Mesothelial cell of epicardium (in vitro differentiated cells): ENCODE data around the gene CDH2. TPM values are rescaled to one million over a fixed set of nuclear protein-coding genes. Genes with fewer than 3 reads are reported as not detected.

Source experiments
- DNase-seq, 2 experiments: peaks; one replicate each; pipeline ENCODE4 v3.0.0; 2021; ENCODE audit warnings: low spot score in 2 of 2; ENCODE audit not compliant: unreplicated experiment in 2 of 2
- H3K27ac Mint-ChIP-seq: 2 replicates; pipeline ENCODE4 v1.8.0; 2021; ENCODE audit warnings: mixed read lengths
- H3K27me3 Mint-ChIP-seq: 2 replicates; pipeline ENCODE4 v1.8.0; 2021; ENCODE audit warnings: low read depth, mixed read lengths
- H3K36me3 Mint-ChIP-seq: 2 replicates; pipeline ENCODE4 v1.8.0; 2021; ENCODE audit warnings: mixed read lengths
- H3K4me1 Mint-ChIP-seq: 2 replicates; pipeline ENCODE4 v1.8.0; 2021; ENCODE audit warnings: mixed read lengths
- H3K4me3 Mint-ChIP-seq: 2 replicates; pipeline ENCODE4 v1.8.0; 2021; ENCODE audit warnings: mild to moderate bottlenecking, moderate library complexity, mixed read lengths
- H3K9me3 Mint-ChIP-seq: 2 replicates; pipeline ENCODE4 v1.8.0; 2021; ENCODE audit warnings: mixed read lengths
- CTCF ChIP-seq: fragments of 200-600 bp; sonication (generic); IDR thresholded peaks from one replicate; pipeline ENCODE4 v1.5.0; 2021; ENCODE audit warnings: antibody characterized with exemption; ENCODE audit not compliant: unreplicated experiment
- total RNA-seq: library from RNA; stranded (reverse); gene quantifications from 3 replicates; pipeline ENCODE4 v1.2.1, GENCODE V29; 2021

CDH2 gene
- total RNA-seq, 1 donor from 2014 or later, result 46.6 TPM

DNA sequence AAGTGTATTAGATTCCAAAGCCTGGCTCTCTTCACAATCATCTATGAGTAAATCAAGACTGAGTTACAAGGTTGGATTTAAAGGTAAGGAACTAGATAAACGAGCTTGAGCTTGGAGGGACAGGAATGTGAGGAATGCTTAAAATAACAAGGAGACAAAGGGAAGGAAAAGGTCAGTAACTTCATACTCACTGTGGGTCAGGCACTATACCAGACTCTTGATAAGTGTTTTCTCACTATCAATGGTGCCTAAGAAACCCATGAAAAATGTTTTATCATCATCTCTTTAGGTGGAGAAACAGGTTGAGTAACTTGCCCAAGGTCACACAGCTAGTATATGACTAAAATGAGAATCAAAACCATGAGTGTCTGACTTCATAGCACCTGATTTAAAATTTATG, 212.1 kb downstream of the CDH2 start:
- Mint-ChIP-seq H3K36me3 (peaks cover 19% of the 10 kb centered on the region), H3K27ac (no peak overlapping the region), H3K27me3 (no peaks in the 10 kb centered on the region), H3K9me3 (peaks cover 13% of the 10 kb centered on the region), H3K4me1 (peaks cover 25% of the 10 kb centered on the region), H3K4me3 (no peak overlapping the region)
- no peak for DNase-seq
- no peak for TF ChIP-seq CTCF

DNA sequence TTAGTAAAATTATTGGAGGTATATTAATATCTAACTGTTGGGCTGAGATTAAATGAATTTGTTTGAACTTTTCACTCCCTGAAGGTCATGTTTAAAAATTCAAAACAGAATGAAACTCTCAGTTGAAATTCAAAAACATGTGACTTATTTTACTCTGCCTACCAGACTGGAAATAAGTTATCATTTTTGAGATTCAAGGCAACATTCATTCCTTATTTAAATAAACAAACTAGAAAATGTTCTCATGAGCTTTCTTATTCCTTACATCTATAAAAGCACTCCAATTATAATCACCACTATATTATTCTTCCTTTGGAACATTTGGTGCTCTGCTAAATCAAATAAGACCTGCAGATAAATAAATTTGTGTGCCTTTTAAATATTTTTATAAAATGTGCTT, 217.8 kb downstream of the CDH2 start:
- H3K36me3 Mint-ChIP-seq, result peaks cover 9% of the 10 kb centered on the region
- H3K27ac Mint-ChIP-seq, result no peak overlapping the region

DNA sequence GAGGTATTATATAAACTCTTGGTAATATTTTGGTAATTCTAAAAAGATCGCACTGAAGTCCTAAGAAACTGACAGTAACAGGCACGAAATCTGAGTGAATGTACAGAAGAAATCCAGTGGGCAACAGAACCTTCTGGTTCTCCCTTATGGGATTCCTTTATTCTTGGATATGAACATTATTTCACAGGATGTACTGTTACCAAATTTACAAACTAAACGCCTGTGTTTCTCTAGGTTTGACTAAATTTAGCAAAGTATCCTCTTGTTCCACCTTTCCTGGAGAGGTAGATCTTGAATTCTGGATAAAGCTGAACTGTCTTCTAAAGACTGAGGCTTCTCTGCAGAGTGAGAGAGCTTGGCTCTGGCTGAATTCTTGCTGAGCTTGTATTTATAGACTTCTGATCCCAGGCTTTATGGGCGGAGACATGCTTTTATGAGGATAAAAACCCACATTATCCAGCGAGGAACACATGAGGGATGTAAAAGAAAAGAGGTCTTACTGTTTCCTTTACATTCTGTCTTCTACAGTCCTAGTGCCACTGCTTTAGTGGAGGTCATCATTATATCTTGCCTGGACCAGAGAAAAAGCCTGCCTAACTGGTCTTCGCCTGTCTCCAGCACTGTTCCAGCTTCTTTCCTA, 220.8 kb downstream of the CDH2 start:
- H3K4me3 Mint-ChIP-seq, result no peak overlapping the region
- DNase-seq, result no peak
- TF ChIP-seq CTCF, result no peak
- no peaks in the 10 kb centered on the region for H3K9me3 Mint-ChIP-seq
- peaks cover 27% of the 10 kb centered on the region for H3K4me1 Mint-ChIP-seq
- no peak overlapping the region for H3K27ac Mint-ChIP-seq
- peaks cover 8% of the 10 kb centered on the region for H3K36me3 Mint-ChIP-seq
- H3K27me3 Mint-ChIP-seq, result no peaks in the 10 kb centered on the region

More for the DNA sequence above, 217.8 kb downstream of the CDH2 start:
- peaks cover under 1% of the 10 kb centered on the region for H3K9me3 Mint-ChIP-seq
- H3K4me3 Mint-ChIP-seq, result no peak overlapping the region
- peaks cover 16% of the 10 kb centered on the region for H3K4me1 Mint-ChIP-seq
- H3K27me3 Mint-ChIP-seq, result no peaks in the 10 kb centered on the region
- DNase-seq, result no peak
- no peak for TF ChIP-seq CTCF

DNA sequence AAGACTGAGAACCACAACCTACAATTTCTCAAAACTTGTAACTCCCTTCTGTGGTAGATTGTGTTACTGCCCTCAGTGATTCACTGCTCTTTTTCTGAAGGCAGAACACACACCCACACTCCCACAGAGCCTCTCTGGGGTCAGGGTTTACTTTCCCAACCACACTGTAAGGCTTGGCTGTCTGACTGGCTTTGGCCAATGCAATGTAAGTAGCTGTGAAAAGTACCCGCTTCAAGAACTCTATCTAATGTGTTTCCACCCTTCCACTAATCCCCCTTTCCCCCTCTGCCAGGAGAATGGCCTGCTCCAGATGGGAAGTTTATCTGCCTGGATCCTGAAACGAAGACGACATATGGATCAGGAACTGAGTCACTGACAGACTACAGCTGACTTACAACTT, 222.7 kb downstream of the CDH2 start:
- Mint-ChIP-seq H3K9me3 (no peaks in the 10 kb centered on the region), H3K27me3 (no peaks in the 10 kb centered on the region), H3K4me3 (no peak overlapping the region), H3K36me3 (peaks cover 2% of the 10 kb centered on the region), H3K27ac (peak overlapping the region; percentile 32), H3K4me1 (peaks cover 27% of the 10 kb centered on the region)
- no peak for DNase-seq
- TF ChIP-seq CTCF, result no peak

DNA sequence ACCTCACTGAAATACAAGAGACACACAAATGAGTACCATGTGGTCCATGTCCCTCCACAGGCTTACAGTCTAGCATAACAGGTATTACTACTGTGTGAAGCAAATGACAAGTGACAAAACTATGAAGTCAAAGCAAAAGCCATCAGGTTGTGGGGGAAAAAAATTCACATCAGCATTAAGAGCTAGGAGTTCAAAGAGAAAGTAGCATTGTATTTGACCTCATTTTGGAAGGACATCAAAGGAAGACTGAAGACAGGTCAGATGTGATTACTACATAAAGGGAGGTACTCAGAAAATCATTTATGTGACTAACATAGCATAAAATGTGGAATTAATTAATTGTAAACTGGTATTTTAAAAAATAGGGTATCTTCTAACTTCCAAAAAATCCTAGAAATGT, 224.2 kb downstream of the CDH2 start:
- DNase-seq, result no peak
- Mint-ChIP-seq H3K4me1 (peaks cover 31% of the 10 kb centered on the region), H3K36me3 (no peaks in the 10 kb centered on the region), H3K4me3 (no peak overlapping the region), H3K27me3 (no peaks in the 10 kb centered on the region), H3K9me3 (no peaks in the 10 kb centered on the region), H3K27ac (no peak overlapping the region)
- TF ChIP-seq CTCF, result no peak
